NCI-H2081 (cell line): ENCODE data around the gene GMDS.

ENCODE experiments used
- DNase-seq, 2 experiments: peaks; one replicate each; lab custom pipeline; 2025; lab: John Stamatoyannopoulos, UW

Gene GMDS

DNA sequence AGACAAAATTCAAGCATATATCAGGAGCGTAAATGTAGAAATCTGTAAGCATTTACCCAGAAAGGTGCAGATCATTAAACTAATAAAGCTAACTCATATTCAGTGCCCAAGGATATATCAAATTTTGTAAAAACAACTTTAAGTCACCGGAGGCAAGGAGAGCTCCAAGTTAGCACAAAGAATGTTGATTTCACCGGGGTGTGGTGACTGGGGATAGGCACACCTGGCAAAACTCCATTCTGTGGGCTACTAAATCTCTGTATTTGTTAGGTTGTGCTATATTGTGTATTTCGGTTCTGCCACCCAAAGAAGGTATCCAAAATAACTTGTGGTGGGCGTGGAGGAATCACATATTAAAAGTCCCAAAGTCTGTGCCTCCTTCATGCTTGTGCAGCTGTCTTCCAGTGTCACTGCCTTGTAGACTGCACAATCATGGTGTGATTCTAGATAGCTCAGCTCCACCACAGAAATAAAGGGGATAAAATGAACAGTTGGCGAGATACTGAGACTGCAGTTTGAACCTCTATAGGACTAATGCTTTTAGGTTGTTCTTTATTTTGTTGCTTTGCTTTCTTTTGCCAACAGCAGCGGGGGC is 111.6 kb downstream of the GMDS start:
- no peak for DNase-seq

DNA sequence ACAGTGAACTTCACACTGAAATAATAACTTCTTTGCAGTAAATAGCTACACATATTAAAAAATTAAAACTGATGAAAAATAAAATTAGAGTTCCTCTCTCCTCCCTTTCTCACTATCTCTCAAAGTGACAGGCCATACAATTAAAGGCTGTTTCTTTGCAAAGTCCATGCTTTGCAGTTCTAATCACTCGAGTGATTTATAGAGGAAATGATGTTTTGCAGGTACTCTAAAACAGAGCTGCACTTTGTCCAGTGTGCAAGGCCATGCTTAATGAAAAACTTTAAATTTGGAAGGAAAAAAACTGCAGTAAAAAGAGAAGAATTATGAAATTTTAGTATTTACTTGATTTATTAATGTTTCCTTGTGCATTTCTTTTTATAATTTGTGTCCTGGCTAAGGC is 112.5 kb downstream of the GMDS start:
- no peak for DNase-seq

DNA sequence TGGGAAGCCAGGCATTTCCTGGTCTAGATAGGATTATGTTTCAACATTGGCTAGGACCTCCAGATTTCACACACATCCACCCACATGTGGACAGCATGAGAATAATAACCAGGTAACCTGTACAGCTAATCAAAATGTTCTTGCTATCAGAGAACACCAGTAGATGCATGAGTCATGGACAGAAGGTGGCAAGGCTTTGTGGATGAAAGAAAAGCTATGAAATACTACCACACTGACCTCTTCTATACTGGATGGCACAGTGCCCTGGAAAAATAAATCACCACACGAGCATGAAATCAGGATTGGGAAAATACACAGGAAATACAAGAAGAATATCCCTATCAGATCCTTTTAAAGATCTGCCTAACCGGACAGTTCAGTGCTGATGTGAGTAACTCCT is 113.0 kb downstream of the GMDS start:
- no peak for DNase-seq

DNA sequence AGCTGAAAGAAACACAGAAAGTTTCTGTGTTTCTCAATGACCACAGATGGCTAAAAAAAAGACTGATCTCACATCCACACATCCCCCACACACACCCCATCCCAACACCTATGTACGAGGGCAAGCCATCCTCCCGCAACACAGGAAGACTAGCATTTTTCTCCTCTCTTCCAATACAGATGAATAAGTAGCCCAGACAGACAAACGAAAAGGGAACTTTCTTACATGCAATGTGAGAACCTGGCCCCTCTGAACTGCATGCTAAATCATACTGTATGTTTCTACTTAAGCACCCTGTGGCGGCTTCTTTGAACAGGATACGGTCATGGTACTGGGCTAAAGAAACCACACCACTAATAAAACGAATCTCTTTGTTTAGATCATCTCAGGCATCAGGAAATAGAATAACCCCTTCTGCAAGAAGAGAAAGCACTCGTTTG is 116.2 kb downstream of the GMDS start:
- no peak for DNase-seq

GRCh38 chr6:2127484-2127911 is 117.9 kb downstream of the GMDS start:
- DNase-seq, result no peak

- DNase-seq, result no peak
These were observed 119.1 kb downstream of the GMDS start for GRCh38 chr6:2126351-2126750.

GRCh38 chr6:2125158-2125557 is 120.2 kb downstream of the GMDS start:
- no peak for DNase-seq

- peak in 1 of 2 experiments; percentile 16 for DNase-seq
These were observed 121.1 kb downstream of the GMDS start for GRCh38 chr6:2124260-2124709.

GRCh38 chr6:2120912-2121311 is 124.5 kb downstream of the GMDS start:
- DNase-seq, result no peak

DNA sequence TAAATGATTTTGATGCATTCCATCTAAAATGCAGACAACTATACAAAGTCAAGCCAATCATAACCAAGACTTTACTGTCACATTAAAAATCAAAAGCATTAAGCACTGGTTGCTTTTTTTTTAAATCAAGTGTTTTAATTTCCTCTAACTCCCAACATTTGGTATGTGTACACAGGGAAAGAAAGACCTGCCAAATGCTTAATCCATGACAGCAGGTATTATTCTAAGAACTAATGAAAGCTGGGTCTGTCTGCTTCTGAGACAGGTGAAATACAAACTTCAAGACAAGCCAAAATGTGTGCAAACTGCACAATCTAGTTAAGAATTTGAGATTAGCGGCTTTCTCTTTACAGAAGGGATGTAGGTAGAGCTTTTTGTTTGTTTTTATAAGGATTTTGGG is 126.1 kb downstream of the GMDS start:
- no peak for DNase-seq

GRCh38 chr6:2118136-2118535 is 127.3 kb downstream of the GMDS start:
- no peak for DNase-seq

- DNase-seq, result no peak
These were observed 128.0 kb downstream of the GMDS start for GRCh38 chr6:2117447-2117846.

- no peak for DNase-seq
These were observed 128.9 kb downstream of the GMDS start for GRCh38 chr6:2116496-2116895.

DNA sequence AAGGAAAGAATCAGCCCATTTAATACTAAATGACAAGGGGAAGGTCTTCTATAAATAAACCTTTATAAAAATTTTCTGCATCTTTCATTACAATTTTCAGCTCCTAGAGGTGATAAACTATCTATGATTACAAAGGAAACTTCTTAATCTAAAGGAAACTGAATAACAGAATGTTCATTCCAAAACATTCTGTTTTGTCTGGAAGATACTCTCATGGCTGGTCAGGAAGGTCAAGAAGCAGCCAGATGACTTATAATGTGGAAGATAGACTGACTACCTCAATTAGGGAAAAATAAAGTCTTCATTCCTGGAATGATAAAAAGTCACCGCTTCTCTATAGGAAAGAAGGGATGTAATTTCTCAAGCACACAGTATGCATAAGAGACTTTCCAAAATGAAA is 131.3 kb downstream of the GMDS start:
- no peak for DNase-seq

- no peak for DNase-seq
These were observed 134.2 kb downstream of the GMDS start for GRCh38 chr6:2111162-2111677.

GRCh38 chr6:2110504-2110903 is 134.9 kb downstream of the GMDS start:
- DNase-seq, result no peak

DNA sequence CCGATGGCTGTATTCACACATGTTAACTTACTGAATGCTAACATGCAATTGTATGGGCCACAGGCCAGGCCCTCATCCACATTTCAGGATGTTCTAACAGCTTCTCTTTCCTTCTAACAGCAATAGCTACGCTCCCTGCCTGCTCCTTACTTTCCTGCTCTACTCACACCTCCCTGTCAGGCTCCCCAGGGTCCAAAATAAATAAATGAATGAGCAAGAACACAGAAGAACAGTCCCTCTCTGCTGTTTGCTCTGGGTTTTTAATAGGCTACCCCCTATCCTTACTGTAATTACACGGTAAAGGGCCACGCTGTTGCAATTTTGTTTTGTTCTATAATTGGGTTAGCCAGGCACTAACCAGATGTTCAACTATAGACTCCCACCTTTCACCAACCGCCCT is 135.6 kb downstream of the GMDS start:
- DNase-seq, result peak; percentile 92 to 96

DNA sequence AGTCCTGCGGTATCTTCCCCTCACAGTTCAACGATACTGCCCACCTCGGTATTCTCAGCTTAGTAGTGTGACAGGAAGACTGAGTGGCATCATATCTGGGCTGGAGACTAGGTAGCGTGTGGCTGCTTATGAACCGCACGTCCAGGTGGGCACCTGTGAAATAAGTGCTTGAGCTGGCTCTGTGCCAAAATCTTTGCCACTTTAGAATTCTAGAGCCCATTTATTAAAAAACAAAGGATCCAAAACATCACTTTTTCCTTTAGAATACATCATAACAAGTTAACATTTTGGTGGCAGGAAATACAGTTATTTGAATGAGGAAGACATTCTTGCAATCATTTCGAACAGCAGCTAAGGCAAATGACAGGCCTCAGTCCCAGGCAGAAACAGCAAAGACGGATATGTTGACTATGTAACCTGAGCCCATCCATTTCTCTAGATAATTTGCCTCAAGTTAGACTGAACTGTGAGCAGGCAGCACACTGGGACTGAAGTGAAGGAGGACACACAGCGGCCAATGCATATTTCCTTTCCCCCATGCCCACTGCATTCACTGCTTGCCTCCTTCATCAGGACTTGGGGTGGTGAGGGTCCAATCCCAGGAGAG is 136.6 kb downstream of the GMDS start:
- DNase-seq, result peak; percentile 68 to 86

- DNase-seq, result no peak
These were observed 140.9 kb downstream of the GMDS start for GRCh38 chr6:2104524-2104880.

- peak in 1 of 2 experiments; percentile 52 for DNase-seq
These were observed 141.5 kb downstream of the GMDS start for GRCh38 chr6:2103765-2104523.

GRCh38 chr6:2102966-2103365 is 142.4 kb downstream of the GMDS start:
- no peak for DNase-seq

DNA sequence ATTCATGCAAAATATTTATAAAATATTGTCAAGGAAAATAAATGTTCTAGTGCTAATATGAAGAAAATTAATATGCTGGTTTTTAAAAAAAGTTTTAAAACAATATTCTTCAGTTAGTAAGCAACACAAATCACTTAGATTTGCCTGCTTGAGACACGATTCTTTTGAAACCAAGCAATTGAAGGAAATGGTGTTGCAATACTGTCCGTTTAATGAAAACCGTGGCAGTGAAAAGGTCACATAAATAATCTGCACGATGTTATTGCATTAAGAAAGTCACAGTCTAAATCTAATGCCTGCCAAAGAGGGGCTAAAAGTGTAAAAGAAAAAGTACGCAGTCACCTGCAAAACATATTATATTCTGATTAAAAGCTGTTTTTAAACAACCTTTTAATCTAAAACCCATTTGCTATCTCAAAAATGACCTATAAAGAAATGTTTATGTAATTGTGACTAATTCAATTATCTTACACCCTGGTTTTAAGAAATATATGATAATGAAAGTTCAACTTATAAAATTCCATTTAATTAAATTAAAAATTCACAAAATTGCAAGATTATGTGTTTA is 143.0 kb downstream of the GMDS start:
- DNase-seq, result no peak

DNA sequence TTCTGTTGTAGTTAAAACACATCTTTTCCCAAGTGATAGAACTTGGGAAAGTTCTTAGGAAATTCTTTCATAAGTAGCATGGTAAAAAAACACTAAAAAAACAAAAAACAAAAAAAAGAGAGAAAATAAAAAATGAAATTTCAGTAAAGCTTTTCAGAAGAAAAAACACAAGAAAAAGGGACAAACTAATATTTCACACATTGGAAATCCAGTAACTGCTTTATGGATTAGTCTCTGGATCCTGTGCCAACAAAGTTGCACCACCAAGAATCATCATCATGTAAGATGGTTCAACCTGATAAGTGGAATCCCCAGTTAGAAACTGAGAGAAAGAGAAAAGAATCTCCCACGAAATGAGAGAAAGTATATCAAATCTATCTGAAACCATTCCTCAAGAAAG is 144.2 kb downstream of the GMDS start:
- DNase-seq, result no peak
